Stimulated activated CD4-positive, alpha-beta T cell treated with anti-CD3 and anti-CD28 coated beads, Interleukin-4, amount 100 ng/mL, for 4 hours (primary cell): ENCODE measurements around the gene KIFAP3.

Experiments used
- DNase-seq, 2 experiments: peaks; one replicate each; pipeline ENCODE4 v3.0.0-alpha.2; 2020

KIFAP3 gene

GRCh38 chr1:169974067-169974466 is 100.4 kb downstream of the KIFAP3 start:
- DNase-seq, result no peak

GRCh38 chr1:169970114-169970513 is 104.4 kb downstream of the KIFAP3 start:
- no peak for DNase-seq

DNA sequence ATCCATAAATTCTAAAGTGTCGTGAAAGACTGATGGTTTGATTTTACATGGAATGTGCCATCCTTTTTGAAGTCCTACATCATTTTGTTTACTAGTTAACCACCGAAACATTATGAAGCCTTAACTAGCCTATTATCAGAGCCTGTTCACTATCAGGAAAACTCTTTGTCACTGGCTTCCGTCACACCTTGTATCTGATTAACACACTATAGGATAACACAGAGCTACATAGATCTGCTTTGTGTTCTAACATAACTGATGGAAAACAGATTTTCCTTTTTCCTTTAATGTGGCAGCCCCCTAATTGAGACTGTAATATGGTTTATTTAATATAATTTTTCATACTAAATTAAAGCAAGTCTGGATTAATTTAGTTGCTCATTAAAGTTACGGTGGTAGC is 106.3 kb downstream of the KIFAP3 start:
- DNase-seq, result no peak

DNA sequence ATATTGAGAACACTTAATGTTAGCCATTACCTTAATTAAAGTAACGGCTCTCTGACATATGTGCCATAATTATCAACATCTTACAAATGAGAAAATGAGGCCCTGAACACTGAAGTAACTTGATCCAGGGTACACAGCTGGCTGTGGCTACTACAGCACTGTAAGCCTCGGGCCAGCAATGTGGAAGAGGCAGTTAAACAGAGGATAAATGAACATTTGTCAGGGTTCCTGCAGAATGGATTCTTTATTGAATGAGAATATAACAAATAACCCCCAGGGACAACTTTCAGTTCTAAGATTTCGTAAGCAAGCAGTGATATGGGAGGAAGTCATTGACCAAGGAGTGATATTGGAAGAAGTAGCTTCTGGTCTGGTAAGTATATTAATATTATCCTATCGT is 110.3 kb downstream of the KIFAP3 start:
- no peak for DNase-seq

- DNase-seq, result no peak
Observed at GRCh38 chr1:169959686-169960085, 114.8 kb downstream of the KIFAP3 start.

DNA sequence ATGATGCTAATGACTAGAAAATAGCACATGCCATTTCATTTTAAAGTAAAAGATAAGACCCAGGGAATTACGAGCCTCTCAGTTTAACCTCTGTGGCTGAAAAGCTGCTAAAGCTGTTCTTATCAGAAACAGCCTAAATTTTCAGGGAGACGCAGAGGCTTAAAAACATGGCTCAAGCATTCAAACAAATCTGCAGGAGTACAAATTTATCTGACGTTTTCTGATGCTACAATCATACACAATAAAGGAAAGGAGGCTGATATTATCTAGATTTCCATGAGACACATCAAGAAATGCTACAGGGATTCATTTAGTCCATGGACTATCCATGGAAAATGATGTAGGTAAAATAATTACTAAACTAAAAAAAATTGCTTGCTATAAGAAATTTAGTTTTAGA is 115.5 kb downstream of the KIFAP3 start:
- no peak for DNase-seq

DNA sequence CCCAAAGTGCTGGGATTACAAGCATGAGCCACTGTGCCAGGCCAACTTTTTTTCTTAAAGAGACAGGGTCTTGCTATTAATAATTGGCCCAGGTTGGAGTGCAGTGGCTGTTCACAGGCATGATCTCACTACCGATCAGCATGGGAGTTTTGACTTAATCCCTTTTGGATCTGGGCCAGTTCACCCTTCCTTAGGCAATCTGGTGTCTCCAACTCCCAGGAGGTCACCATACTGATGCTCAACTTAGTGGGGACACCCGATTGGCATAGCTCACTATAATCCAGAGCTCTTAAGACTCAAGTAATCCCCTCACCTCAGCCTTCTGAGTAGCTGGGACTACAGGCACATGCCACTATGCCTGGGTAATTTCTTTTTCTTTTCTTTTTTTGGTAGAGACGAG is 116.6 kb downstream of the KIFAP3 start:
- no peak for DNase-seq

DNA sequence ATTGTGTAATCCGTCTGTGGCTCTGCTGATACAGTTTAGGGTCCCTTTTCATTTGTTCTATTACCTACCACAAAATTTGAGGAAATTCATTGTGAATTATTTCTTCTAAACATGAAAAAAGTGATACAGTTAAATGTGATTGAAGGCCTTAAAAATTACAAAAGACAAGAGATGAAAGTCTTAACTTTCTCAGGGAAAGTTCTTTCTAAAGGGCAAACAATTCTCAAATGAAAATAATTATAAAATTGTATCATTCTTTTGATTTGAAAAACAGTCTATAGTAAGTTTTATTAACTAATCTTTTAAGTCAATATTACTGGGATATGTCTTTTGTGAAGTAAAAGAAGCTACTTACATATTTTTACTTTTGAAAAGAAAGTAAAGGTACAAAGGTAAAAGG is 123.4 kb downstream of the KIFAP3 start:
- DNase-seq, result no peak

DNA sequence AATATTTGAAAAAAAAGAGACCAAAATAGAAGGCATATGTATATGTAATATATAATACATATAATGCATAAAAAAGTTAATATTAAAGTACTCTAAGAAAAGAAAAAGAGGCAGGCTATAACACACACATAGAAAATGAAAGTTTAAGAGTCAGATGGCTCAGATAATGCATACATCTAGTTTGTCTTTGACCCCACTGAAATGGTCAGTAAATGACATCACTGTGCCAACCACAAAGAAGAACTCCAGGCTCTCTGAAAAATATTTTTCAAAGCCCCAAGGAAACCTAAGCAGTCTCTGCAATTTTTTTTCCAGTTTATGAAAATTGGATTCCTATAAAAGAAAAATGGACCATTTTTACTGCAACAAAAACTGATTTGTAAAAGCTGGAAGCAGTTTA is 125.4 kb downstream of the KIFAP3 start:
- no peak for DNase-seq

DNA sequence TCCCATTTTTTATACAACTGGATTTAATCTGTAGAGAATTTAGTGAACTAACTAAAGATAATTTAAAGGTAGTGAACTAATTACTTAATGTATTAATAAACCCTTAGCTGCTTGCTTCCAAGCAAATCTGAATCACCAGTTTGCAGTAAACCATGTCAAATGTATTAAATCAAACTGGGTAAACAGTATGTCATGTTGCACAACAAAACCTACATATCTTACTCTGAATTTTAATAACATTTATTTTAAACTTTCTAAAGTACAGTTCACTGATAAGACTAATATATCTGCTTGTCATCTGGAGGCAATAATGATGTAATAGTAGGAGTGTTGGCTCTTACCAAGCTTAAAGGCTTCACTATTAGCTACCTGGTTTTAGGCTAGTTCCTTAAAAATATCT is 128.3 kb downstream of the KIFAP3 start:
- no peak for DNase-seq

GRCh38 chr1:169945181-169945580 is 129.3 kb downstream of the KIFAP3 start:
- DNase-seq, result no peak

DNA sequence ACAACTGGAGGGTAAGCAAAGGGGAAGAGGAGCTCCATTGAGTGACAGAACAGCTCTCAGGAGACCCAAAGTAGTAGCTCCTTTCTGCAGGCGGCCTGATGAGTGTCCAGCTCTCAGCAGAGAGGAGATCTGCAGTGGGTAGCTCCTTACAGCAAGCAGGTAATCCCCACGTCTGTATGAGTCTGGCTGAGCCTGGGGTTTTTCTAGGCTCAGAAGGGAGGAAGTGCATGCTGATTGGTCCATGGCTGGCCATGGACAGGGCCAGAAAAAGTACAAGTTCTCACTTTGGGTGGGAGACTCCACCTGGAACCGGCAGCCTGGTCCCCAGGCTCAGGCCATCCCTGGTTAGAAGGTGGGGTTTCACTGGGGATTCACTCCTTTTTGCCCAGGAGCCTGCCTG is 129.9 kb downstream of the KIFAP3 start:
- DNase-seq, result no peak

- DNase-seq, result no peak
Observed at GRCh38 chr1:169943963-169944526, 130.4 kb downstream of the KIFAP3 start.

GRCh38 chr1:169941982-169942830 is 132.3 kb downstream of the KIFAP3 start:
- no peak for DNase-seq

DNA sequence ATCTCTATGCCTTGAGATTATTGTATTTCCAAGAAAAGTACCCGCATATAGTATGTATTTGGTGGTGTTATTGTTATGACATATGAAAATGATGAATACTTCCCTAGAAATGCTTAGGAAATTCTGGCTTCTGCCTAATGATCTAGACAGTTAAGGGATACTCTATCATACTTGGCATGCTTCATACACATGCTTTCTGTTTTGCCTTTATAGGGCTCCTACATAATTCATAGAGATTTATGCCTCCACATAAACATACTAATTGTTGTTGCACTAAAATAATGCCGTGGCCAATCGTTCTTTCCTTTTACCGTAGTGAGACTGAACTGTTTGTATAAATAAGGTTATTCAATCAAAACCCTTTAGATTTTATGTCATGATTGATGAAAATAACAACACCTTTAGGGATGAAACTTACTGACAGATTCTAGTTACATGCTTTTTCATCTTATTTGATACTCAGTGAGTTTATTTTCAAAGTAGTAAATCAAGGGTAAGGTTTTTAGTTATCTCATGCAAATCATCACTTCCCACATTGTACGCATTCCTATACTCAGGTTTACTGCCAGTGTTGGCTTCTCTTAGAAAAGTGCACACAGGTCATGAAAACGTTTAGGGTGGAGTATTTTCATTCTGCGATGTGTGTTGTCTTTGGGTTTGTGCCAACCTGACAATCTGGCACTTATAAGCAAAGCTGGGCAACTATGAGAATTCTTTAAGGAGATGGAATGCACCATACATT is 140.3 kb downstream of the KIFAP3 start:
- no peak for DNase-seq

DNA sequence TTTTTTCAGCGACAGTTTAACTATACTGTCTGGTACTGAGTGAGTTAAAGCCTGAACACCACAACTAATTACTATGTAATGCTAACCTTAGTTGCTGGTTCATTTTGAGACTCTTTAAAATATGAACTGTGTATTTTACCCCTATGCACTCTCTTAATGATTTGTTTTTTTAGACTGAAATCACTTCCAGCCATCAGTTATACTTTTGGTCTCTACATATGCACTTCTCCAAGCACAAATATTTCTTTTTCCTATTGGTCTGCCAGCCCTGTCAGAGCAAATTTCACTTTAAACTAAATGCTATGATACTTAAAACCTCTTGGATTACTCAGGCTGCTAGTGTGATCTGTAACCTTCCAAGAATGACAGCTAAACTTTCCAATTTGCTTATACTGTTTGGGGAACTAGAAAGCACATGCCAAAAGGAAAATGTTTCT is 142.7 kb downstream of the KIFAP3 start:
- no peak for DNase-seq

GRCh38 chr1:169929210-169929526 is 145.3 kb downstream of the KIFAP3 start:
- no peak for DNase-seq

GRCh38 chr1:169928438-169929209 is 145.9 kb downstream of the KIFAP3 start:
- DNase-seq, result no peak

DNA sequence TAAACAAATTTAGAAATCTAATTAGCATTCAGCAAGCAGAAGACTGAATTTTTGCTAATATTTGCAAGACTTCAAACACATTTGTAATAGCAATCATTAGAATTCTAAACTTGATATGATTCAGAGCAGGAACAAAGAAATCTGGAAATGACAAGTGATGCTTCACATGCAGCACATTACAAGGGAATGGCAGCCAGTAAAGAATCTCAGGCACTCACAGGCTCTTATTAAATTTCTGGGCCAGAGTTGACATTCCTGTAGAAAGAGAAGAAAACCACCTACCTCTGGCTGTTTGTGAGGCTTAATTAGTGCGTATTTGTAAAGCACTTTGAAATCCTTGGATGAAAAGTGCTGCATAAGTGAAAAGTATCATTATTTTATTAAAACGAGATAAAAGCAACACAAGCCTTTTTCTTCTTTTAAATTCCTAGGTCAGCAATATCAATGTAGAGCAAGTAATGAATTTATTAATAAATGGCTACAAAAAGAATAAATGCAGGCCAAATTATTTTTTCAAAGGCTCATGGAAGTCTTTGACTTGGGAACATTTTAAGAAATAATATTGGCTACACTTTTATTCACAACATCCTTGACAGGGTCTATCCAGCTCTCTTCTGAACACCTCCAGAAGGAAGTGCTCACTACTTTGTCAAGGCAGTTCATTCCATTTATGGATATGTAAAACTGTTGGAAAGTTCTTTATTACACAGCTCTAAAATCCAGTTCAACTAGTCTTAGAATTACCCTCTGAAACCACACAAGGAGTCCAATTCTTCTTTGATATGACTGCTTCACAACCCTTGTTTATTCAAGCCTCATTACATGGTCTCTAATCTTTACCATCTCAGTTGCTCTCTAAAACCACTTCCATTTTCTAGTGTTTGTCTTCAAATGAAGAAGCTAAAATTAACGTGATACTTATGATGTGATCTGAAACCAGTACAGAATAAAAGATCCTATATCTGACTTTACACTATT is 148.7 kb downstream of the KIFAP3 start:
- DNase-seq, result no peak

DNA sequence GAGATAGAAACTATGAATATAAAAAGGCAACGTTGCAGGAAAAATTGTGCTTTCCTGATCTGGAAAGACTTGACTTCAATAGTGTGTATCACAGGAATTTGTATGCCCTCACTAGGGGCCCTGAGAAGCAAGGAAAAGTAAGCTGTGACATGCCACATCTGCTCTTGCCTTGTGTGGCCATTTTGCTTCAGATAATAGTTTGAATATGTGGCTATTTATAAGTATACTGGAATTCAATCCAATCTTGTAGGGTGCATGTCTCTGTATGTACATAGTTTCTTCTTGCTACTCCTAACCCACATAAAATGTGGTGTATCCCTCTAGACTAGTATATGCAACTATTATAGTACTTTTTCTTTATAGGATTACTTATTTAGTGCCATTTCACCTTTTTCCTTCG is 149.7 kb downstream of the KIFAP3 start:
- no peak for DNase-seq

DNA sequence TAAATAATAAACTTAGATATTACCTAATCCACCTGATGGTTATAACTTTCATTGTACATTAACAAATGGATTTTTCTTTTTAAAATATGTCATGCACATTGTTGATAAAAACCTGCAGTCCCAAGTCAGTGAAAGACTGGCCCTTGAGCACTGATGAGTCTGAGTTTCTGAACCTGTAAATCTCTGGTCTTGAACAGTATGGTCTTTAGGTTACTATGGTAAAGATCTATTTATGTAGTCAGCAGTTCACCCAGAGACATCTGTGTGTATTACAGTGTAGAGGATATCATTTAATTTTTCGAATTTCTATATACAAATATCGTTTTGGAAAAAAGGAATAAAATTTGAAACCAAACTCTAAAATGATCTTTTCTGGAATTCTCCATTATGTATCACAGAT is 150.4 kb downstream of the KIFAP3 start:
- no peak for DNase-seq

GRCh38 chr1:169921080-169921479 is 153.4 kb downstream of the KIFAP3 start:
- no peak for DNase-seq
